ENCODE results near the gene PODN. TPM values are rescaled to one million over a fixed set of nuclear protein-coding genes. Genes with fewer than 3 reads are reported as not detected.

The PODN gene
- total RNA-seq, 1 donor from 2014 or later, result not detected

DNA sequence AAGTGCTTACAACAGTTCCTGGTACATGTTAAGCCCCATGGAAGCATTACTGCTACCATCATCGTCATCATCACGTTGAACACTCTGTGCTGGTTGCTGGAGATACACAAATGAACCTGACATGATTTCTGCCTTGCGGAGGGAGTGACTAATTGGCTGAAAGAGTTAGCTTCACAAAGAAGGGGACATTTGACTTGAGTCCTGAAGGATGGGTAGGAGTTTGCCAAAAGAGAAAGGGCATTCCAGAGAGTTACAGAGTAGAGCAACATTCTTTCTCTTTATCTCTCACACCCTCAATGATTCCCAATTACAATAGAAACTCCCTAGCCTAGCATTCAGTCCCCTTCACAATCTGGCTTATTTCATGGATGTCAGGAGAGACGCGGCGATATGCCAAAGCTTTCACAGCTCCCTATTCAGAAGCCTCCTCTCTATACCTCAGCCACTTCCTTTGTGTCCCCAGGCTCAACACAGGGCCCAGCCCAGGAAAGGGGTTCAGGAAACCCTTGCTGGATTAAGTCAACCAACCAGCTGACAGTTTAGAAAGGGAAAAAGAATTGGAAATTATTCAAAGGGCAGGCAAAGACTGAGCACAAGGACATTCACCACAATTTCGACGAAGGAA is 42.4 kb downstream of the PODN start:
- intact Hi-C loops (cut with micrococcal nuclease), result no loop called here
- Mint-ChIP-seq H3K27me3 (peaks cover 3% of the 10 kb centered on the region), H3K9me3 (no peaks in the 10 kb centered on the region), H3K36me3 (ENCODE audit: low read depth) (no peaks in the 10 kb centered on the region), H3K4me3 (no peak overlapping the region), H3K4me1 (peaks cover 8% of the 10 kb centered on the region), H3K27ac (no peak overlapping the region)
- no peak for DNase-seq

DNA sequence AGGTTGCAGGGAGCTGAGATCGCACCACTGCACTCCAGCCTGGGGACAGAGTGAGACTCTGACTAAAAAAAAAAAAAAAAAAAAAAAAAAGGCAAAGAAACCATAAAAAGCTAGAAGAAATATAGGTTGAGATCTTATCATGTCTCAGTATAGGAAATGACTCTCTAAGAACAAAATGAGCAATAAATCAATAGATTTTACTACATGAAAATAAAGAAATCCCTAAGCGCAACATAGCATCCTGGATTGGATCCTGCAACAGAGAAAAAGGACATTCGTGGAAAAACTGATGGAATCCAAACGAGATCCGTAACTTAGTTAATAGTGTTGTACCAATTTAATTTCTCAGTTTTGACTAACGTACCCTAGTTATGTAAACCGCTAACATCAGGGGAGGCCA is 45.1 kb downstream of the PODN start:
- H3K27ac Mint-ChIP-seq, result no peak overlapping the region
- no peaks in the 10 kb centered on the region for H3K36me3 Mint-ChIP-seq (ENCODE audit: low read depth)
- H3K4me1 Mint-ChIP-seq, result peaks cover 17% of the 10 kb centered on the region
- intact Hi-C loops (cut with micrococcal nuclease), result no loop called here
- DNase-seq, result no peak
- peaks cover 3% of the 10 kb centered on the region for H3K27me3 Mint-ChIP-seq
- no peak overlapping the region for H3K4me3 Mint-ChIP-seq
- no peaks in the 10 kb centered on the region for H3K9me3 Mint-ChIP-seq

DNA sequence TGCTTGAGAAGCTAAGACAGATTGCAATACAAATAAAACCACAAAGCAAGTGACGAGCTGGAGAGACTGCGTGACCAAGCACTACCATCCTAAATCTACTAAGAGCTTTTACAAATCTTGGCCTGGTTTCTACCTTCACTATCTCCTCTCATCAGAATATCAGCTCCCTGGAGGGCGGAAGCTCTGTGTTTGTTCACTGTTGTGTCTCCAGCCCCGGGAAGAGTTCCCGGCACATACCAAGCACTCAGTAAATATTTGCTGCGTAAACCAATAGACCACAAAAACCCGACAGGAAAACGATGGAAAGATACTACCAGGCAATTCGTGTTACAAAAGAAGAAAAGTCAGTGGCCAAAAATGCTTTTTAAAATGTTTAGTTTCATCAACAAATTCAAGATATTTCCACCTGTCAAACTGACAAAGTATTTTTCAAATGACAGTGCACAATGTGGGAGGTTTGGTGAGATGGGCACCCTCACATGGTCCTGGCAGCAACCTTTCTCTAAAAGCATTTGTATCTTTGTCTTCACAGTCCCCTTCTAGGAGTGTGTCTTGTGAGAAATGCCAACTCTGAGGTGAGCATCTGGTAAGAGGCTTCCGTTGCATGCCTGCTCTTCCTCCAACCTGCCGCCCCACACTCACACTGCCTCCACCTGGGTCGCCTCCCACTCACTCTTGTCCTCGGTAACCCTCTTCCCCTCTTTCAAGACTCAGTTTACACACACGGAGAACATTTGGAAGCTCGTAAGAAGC is 45.7 kb downstream of the PODN start:
- no peaks in the 10 kb centered on the region for H3K9me3 Mint-ChIP-seq
- H3K27ac Mint-ChIP-seq, result no peak overlapping the region
- no peaks in the 10 kb centered on the region for H3K36me3 Mint-ChIP-seq (ENCODE audit: low read depth)
- peaks cover 3% of the 10 kb centered on the region for H3K27me3 Mint-ChIP-seq
- no peak for DNase-seq
- H3K4me1 Mint-ChIP-seq, result peaks cover 17% of the 10 kb centered on the region
- no peak overlapping the region for H3K4me3 Mint-ChIP-seq
- intact Hi-C loops (cut with micrococcal nuclease), result no loop called here

DNA sequence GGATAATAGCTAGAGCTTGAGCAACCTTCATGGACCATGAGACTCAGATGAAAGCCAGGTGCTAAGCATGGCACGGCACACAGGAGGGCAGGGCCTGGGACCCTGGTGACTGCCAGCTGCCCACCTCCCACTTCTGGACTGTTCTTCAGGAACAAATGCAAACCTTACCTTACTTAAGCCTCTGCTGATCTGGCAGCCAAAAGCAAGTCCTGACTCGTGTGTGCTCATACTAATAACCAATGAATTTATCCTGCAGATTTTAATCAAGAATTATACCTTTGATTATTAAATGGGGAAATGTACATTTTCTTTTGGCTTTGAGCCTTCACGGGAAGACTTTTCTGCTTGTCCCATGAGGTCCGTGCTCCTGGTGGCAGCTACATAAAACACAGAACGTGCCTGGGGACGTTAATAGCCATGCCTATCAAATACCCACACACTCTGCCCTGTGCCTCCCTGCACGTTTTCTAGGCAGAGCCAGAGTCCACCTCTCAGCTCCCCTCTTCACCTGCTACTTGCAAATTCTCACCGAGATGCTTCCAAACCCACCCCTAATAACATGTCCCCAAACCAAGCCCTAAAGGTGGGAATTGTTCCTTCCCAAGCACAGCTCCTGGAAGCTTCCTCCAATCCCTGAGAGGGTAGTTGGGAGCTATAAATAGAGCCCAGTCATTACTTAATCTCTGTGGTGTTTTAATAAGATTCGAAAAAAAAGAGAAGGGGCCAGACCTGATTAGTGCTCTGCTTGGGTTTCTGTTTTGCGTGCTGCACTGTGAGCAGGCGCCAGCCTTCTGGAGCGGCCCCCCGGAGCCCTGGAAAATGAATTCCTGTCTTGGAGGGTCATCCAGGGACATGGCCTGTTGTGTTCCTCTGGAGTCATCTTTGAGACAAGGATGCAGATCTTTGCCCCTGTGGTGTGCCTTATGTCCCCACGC is 46.9 kb downstream of the PODN start:
- peaks cover 3% of the 10 kb centered on the region for H3K27me3 Mint-ChIP-seq
- no peak overlapping the region for H3K4me3 Mint-ChIP-seq
- H3K4me1 Mint-ChIP-seq, result peaks cover 17% of the 10 kb centered on the region
- no peak for DNase-seq
- H3K36me3 Mint-ChIP-seq (ENCODE audit: low read depth), result no peaks in the 10 kb centered on the region
- intact Hi-C loops (cut with micrococcal nuclease), result no loop called here
- no peaks in the 10 kb centered on the region for H3K9me3 Mint-ChIP-seq
- no peak overlapping the region for H3K27ac Mint-ChIP-seq

DNA sequence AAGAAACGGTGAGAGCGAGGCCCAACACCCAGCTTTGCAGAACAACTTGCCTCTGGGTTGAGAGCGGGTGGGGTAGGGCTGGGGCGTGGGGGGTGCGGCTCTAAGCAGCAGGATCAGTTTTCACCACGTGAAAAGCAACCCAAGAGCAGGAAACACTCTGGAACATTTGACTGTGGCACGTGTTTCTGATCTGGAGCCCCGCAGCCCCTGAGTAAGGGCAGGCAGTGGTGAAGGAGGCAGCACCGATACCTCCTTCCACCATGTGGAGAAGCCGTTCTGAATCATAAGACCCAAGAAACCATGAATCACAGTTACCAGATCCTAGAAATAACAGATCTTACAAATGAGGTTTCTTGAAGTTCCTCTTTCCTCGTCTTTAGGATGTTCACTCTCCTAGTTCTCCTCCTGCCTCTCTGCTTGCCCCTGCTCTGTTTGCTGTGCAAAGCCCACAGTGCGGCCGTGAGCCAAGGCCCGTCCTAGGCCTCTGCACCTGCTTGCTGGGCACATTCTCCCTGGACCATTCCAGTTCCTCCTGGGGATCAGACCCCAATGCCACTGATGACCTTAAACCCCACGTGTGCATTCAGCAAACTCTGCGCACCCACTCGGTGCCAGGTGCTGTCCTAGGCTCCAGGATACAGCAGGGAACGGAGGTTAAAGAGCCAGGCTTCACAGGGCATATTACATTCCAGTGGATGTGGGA is 48.5 kb downstream of the PODN start:
- intact Hi-C loops (cut with micrococcal nuclease), result no loop called here
- Mint-ChIP-seq H3K9me3 (no peaks in the 10 kb centered on the region), H3K27ac (peak overlapping the region; percentile 9), H3K4me1 (peaks cover 17% of the 10 kb centered on the region), H3K27me3 (peaks cover 3% of the 10 kb centered on the region), H3K4me3 (no peak overlapping the region), H3K36me3 (ENCODE audit: low read depth) (no peaks in the 10 kb centered on the region)
- DNase-seq, result no peak

DNA sequence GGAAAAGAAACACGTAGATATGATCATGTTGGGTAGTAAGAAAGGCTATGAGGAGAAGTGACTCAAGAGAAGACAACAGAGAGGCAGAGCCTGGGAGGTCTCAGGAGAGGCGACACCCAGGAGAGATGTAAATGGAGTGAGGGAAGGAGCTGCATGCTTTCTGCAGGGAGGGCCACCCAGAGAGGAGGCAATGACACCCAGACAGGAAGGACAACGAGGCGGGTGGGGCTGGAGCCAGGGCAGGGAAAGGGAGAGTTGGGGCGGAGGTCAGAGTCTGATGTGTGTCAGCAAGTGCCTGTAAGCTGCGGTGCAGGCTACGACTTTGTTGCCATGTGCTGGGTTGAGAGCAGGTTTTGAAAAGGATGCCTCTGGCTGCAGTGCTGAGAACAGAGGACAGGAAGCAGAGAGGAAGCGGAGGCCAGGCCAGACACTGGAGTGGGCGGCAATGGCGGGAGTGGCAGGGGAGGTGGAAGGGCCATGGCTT is 49.1 kb downstream of the PODN start:
- Mint-ChIP-seq H3K36me3 (ENCODE audit: low read depth) (no peaks in the 10 kb centered on the region), H3K4me1 (peaks cover 17% of the 10 kb centered on the region), H3K27me3 (peaks cover 3% of the 10 kb centered on the region), H3K9me3 (no peaks in the 10 kb centered on the region), H3K4me3 (no peak overlapping the region), H3K27ac (no peak overlapping the region)
- intact Hi-C loops (cut with micrococcal nuclease), result no loop called here
- no peak for DNase-seq

DNA sequence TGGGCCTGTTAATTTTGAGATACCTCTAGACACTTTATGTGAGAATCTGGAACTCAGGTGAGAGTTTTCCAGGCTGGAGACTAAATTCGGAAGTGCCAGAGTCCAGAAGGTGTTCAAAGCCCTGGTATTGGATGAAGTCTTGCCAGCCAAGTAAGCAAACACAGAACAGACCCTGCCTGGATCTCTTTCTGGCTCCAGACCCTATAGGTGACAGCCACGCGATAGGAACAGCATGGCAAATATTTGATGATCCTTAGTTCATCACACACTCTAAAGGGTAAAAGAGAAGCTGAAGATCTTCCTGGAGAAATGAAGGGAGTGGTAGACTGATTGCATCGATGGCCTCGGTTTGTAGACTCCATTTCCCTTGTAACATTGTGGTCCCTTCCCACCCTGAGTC is 49.7 kb downstream of the PODN start:
- Mint-ChIP-seq H3K27me3 (peaks cover 3% of the 10 kb centered on the region), H3K9me3 (no peaks in the 10 kb centered on the region), H3K36me3 (ENCODE audit: low read depth) (no peaks in the 10 kb centered on the region), H3K27ac (no peak overlapping the region), H3K4me3 (no peak overlapping the region), H3K4me1 (peaks cover 17% of the 10 kb centered on the region)
- intact Hi-C loops (cut with micrococcal nuclease), result no loop called here
- DNase-seq, result no peak

DNA sequence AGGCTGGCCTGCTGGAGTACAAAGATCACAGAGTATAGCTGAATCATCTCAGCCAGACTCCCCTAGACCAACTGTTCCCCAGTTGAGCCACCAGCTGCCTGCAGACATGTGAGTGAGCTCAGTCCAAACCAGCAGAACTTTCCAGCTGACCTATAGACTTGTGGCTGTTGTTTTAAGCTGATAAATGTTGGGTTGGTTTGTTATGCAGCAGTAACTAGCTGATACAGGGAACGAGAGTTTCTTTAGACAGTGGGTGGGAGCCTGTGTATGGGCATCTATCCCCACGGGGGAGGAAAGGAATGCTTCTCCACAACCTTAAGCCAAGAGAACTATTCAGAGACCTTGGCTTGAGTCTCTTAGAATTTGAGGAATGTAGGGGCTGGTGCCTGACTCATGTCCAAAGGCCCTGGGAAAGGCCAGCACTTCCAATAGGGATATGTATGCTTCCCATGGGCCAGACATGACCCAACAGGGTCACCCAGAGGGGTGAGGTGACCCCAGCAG is 50.3 kb downstream of the PODN start:
- no peaks in the 10 kb centered on the region for H3K36me3 Mint-ChIP-seq (ENCODE audit: low read depth)
- intact Hi-C loops (cut with micrococcal nuclease), result no loop called here
- H3K27ac Mint-ChIP-seq, result no peak overlapping the region
- no peaks in the 10 kb centered on the region for H3K9me3 Mint-ChIP-seq
- peaks cover 15% of the 10 kb centered on the region for H3K4me1 Mint-ChIP-seq
- peaks cover 3% of the 10 kb centered on the region for H3K27me3 Mint-ChIP-seq
- DNase-seq, result no peak
- no peak overlapping the region for H3K4me3 Mint-ChIP-seq

DNA sequence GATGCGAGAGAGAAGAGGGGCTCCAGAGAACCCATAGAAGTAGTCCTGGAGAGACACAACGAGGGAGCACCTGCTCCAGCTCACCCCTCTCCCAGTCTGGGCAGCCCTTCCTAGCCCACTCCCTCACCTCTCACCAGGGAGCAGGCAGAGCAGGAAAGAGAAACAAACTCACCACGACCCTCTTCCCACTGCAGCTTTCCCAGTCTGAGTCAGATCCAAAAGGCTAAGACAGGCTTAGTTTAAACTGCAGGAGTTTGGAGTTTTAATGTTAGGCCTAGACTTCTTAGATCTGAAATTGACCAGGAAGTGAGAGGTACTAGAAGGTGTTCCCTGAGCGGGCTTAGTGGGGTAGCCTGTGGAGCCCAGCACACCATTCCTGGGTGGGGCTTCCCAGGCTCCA is 50.8 kb downstream of the PODN start:
- peaks cover 11% of the 10 kb centered on the region for H3K4me1 Mint-ChIP-seq
- H3K4me3 Mint-ChIP-seq, result no peak overlapping the region
- H3K9me3 Mint-ChIP-seq, result no peaks in the 10 kb centered on the region
- intact Hi-C loops (cut with micrococcal nuclease), result no loop called here
- H3K27me3 Mint-ChIP-seq, result no peaks in the 10 kb centered on the region
- no peak for DNase-seq
- no peak overlapping the region for H3K27ac Mint-ChIP-seq
- H3K36me3 Mint-ChIP-seq (ENCODE audit: low read depth), result no peaks in the 10 kb centered on the region

DNA sequence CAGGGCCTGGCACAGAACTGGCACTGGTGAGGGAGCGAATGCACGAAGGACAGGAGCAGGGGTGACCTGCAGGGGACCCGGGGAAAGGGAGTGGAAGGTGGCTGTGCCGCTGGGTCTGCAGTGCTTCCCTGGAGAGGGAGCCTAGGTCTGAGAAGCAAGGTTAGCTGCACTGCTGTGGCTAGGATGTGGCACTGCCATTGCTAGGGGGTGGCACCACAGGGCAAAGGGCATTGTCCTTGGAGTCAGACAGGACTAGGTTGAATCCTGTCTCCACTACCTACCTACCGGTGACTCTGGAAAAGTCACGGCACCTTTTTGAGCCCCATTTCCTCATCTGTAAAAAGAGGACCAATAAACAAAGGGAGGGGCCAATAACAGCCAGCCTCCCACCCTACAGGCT is 52.1 kb downstream of the PODN start:
- intact Hi-C loops (cut with micrococcal nuclease), result no loop called here
- Mint-ChIP-seq H3K9me3 (no peaks in the 10 kb centered on the region), H3K27me3 (no peaks in the 10 kb centered on the region), H3K36me3 (ENCODE audit: low read depth) (no peaks in the 10 kb centered on the region), H3K27ac (no peak overlapping the region), H3K4me1 (peaks cover 8% of the 10 kb centered on the region), H3K4me3 (no peak overlapping the region)
- DNase-seq, result no peak

DNA sequence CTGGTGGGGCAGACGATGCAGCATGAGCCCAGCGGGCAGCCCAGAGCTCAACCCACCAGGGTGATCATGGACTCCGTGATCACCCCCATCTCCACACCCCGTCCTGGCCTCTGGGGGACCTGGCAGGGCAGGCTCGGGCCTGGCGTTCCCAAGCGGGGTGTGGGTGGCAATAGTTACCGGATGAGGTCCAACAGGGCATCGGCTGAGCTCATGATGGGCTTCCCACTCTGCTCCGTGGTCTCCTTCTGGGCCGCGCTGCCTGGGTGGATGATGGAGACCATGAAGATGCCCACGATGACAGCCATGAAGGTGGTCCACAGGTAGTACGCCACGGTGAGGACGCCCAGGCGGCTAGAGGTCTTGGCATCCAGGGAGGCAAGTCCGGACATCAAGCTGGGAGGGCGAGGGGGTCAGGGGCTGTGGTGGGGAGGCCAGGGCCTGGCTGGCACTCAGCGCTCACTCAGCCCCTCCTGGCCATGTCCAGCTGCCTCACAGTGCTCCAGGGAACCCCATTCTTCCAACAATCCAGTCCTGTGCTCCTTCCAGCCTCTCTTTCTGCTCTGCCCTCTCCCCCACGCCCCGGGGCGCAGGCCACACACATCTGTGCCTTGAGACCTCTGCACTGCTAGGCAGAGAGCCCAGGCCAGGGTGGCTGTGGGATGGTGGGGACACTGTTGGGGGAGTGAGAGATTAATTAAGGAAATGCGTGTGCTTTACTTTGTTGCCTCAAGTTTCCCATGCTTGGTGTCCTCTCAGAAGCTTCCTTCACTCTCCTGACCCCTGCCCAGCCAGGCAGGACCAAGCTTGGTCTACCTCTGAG is 52.8 kb downstream of the PODN start:
- Mint-ChIP-seq H3K36me3 (ENCODE audit: low read depth) (no peaks in the 10 kb centered on the region), H3K4me1 (peaks cover 8% of the 10 kb centered on the region), H3K27ac (no peak overlapping the region), H3K27me3 (no peaks in the 10 kb centered on the region), H3K4me3 (no peak overlapping the region), H3K9me3 (no peaks in the 10 kb centered on the region)
- no peak for DNase-seq
- intact Hi-C loops (cut with micrococcal nuclease), result no loop called here

DNA sequence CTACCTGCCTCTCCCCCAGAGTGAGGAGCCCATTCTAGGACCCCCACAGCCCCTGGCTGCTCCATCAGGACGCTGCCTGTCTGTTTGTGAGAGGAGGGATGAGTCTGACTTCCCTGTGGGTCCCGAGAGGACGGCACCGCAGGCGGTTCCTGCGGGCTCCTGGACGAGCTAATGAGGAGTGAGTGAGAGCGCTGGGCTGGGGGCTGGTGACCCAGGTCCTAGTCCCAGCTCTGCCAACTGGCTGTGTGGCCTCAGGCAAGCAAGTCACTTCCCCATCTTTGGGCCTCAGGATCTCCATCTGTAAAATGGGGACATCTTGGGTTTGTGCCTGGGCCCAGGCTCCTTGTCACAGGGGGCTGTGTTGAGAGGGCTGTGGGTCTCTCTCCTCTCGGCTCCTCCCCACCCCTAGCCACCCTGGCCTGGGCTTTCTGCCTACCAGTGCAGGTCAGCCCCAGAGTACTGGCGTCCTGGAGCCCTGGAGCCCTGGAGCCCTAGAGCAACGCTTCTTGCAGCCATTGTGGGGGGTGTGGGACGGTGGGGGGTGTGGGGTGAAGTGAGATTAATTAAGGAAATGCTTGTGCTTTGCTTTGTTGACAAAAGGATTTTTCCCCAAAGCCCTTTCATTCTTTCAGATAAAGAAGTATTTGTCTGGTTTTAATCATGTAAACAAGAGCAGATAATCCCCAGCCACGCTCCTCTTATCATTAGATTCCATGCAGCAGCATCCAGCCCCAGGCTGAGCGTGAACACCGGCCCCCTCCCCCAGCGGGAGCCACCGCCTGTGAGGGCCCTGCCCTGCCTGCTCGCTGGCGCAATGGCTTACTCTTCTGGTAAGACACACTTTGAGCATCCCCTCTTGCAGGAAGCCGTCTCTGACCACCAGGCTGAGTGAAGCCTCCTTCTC is 53.6 kb downstream of the PODN start:
- no peaks in the 10 kb centered on the region for H3K27me3 Mint-ChIP-seq
- no peaks in the 10 kb centered on the region for H3K9me3 Mint-ChIP-seq
- intact Hi-C loops (cut with micrococcal nuclease), result no loop called here
- no peak for DNase-seq
- no peak overlapping the region for H3K4me3 Mint-ChIP-seq
- H3K4me1 Mint-ChIP-seq, result peaks cover 7% of the 10 kb centered on the region
- no peaks in the 10 kb centered on the region for H3K36me3 Mint-ChIP-seq (ENCODE audit: low read depth)
- H3K27ac Mint-ChIP-seq, result no peak overlapping the region
